ENCODE data around the gene HPCAL1. TPM values are rescaled to one million over a fixed set of nuclear protein-coding genes. Genes with fewer than 3 reads are reported as not detected.

The HPCAL1 gene
- total RNA-seq, 1 experiment from 2014 or later: 312 TPM

- Histone ChIP-seq H3K4me2 (ENCODE audit: low read length) (peak overlapping the region; percentile 24), H4K20me1 (ENCODE audit: low read length) (peaks cover 9% of the 10 kb centered on the region), H3K9me3 (ENCODE audit: low read length) (no peaks in the 10 kb centered on the region), H3F3A (ENCODE audit: low read length, unreplicated experiment) (no peaks in the 10 kb centered on the region), H3K27me3 (ENCODE audit: low read length) (no peaks in the 10 kb centered on the region), H3K79me2 (ENCODE audit: low read length) (peaks cover 28% of the 10 kb centered on the region), H3K9ac (ENCODE audit: low read length) (peak overlapping the region; percentile 97), H3K4me3 (ENCODE audit: low read length) (no peak overlapping the region), H3K4me1 (ENCODE audit: insufficient read depth, low read length) (peaks cover 48% of the 10 kb centered on the region), H2AFZ (ENCODE audit: low read length) (no peak overlapping the region), H3K36me3 (ENCODE audit: low read depth, low read length) (peaks cover 7% of the 10 kb centered on the region), H3K27ac (ENCODE audit: low read length) (peak overlapping the region; percentile 92), H3K9me2 (replicated peaks; ENCODE audit: low read length) (no peaks in the 10 kb centered on the region)
- no peak for ATAC-seq
- CTCF ChIA-PET: interaction anchor here (0.6 to 1.1 kb wide), 4 partner anchors 46 to 424 kb away, joined by 3 to 6 read pairs (median 4); no protein-coding TSS in a partner anchor
- intact Hi-C loops (cut with micrococcal nuclease): loop anchor here (1.0 to 2.0 kb wide), 4 partner anchors 41 to 217 kb away; no protein-coding TSS in a partner anchor
- BruUV-seq (replicated peaks): no TSS peak
- DNase-seq: no peak
- POLR2A ChIA-PET (ENCODE audit: unreplicated experiment): interaction anchor here (0.9 kb wide), 1 partner anchor 46 kb away, joined by 5 read pairs; no protein-coding TSS in a partner anchor
- no peak for TF ChIP-seq EZH2 (IDR thresholded peaks at IDR 0.05; ENCODE audit: low read length, unreplicated experiment)
- TF ChIP-seq CTCF (conservative IDR thresholded peaks at IDR 0.05; ENCODE audit: low read depth, low read length): no peak
- no peak for TF ChIP-seq EZH2phosphoT487 (IDR thresholded peaks at IDR 0.05; ENCODE audit: borderline replicate concordance, low read length)
Measured at GRCh38 chr2:10451819-10452218, 149.1 kb downstream of the HPCAL1 start.

DNA sequence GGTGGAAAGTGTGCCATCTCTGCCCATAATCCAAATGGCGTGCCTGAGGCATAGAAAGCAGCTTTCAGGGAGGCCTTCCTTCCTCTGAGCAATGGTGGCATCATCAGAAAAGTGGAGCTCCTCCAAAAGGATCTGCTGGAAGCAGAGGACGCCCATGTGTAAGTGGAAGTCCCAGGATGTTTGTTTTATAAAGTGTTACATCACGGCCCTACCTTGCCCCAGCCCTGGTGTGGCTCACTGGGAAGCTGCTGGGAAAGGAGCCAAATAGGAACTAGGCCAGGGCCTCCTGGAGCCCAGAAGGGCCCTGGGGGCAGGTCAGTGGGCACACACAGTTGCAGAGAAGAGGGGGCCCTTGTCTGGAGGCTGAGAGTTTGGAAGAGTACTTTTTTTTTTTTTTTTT lies 149.6 kb downstream of the HPCAL1 start:
- peak; percentile 57 for ATAC-seq
- no peak overlapping the region for H3K4me3 ChIP-seq (ENCODE audit: low read length)
- POLR2A ChIA-PET (ENCODE audit: unreplicated experiment): interaction anchor here (0.9 kb wide), 1 partner anchor 46 kb away, joined by 5 read pairs; no protein-coding TSS in a partner anchor
- H4K20me1 ChIP-seq (ENCODE audit: low read length): peaks cover 4% of the 10 kb centered on the region
- no peaks in the 10 kb centered on the region for H3K27me3 ChIP-seq (ENCODE audit: low read length)
- BruUV-seq (replicated peaks): no TSS peak
- peak; percentile 92; the same call in 1 of the 2 replicates for TF ChIP-seq EZH2phosphoT487 (IDR thresholded peaks at IDR 0.05; ENCODE audit: borderline replicate concordance, low read length)
- TF ChIP-seq EZH2 (IDR thresholded peaks at IDR 0.05; ENCODE audit: low read length, unreplicated experiment): no peak
- no peak for TF ChIP-seq CTCF (conservative IDR thresholded peaks at IDR 0.05; ENCODE audit: low read depth, low read length)
- H3K36me3 ChIP-seq (ENCODE audit: low read depth, low read length): peaks cover 2% of the 10 kb centered on the region
- CTCF ChIA-PET: interaction anchor here (0.6 to 1.1 kb wide), 4 partner anchors 46 to 424 kb away, joined by 3 to 6 read pairs (median 4); no protein-coding TSS in a partner anchor
- peak overlapping the region; percentile 92 for H3K27ac ChIP-seq (ENCODE audit: low read length)
- H3K9me3 ChIP-seq (ENCODE audit: low read length): no peaks in the 10 kb centered on the region
- DNase-seq: peak; percentile 99
- intact Hi-C loops (cut with micrococcal nuclease): loop anchor here (1.0 to 2.0 kb wide), 4 partner anchors 41 to 216 kb away; no protein-coding TSS in a partner anchor
- no peaks in the 10 kb centered on the region for H3K9me2 ChIP-seq (replicated peaks; ENCODE audit: low read length)
- H3K4me2 ChIP-seq (ENCODE audit: low read length): no peak overlapping the region
- H3K4me1 ChIP-seq (ENCODE audit: insufficient read depth, low read length): peaks cover 51% of the 10 kb centered on the region
- no peaks in the 10 kb centered on the region for H3F3A ChIP-seq (ENCODE audit: low read length, unreplicated experiment)
- no peak overlapping the region for H2AFZ ChIP-seq (ENCODE audit: low read length)
- peak overlapping the region; percentile 97 for H3K9ac ChIP-seq (ENCODE audit: low read length)
- H3K79me2 ChIP-seq (ENCODE audit: low read length): peaks cover 23% of the 10 kb centered on the region
